GM19324 (cell line): ENCODE measurements around the gene TMEM204.

Source experiments
- ATAC-seq: cut with Tn5 transposase; IDR thresholded peaks from one replicate; pipeline ENCODE4 v1.9.1; 2021; ENCODE audit warnings: mild to moderate bottlenecking, moderate library complexity; ENCODE audit not compliant: unreplicated experiment, low FRiP score

TMEM204 gene

GRCh38 chr16:1518626-1519135 lies 14.8 kb upstream of the TMEM204 start:
- no peak for ATAC-seq

GRCh38 chr16:1519831-1520230 lies 13.6 kb upstream of the TMEM204 start:
- no peak for ATAC-seq

GRCh38 chr16:1520461-1520860 lies 13.0 kb upstream of the TMEM204 start:
- ATAC-seq, result no peak

GRCh38 chr16:1523581-1524245 lies 9.8 kb upstream of the TMEM204 start:
- no peak for ATAC-seq

GRCh38 chr16:1524366-1524765 lies 9.1 kb upstream of the TMEM204 start:
- ATAC-seq, result no peak

GRCh38 chr16:1525871-1526607 lies 7.4 kb upstream of the TMEM204 start:
- ATAC-seq, result no peak

GRCh38 chr16:1526608-1527555 lies 6.6 kb upstream of the TMEM204 start:
- ATAC-seq, result no peak

- ATAC-seq, result no peak
These were observed 5.3 kb upstream of the TMEM204 start for GRCh38 chr16:1527836-1528811.

GRCh38 chr16:1528921-1529537 lies 4.4 kb upstream of the TMEM204 start:
- ATAC-seq, result no peak

GRCh38 chr16:1530349-1530882 lies 3.0 kb upstream of the TMEM204 start:
- ATAC-seq, result no peak

- no peak for ATAC-seq
These were observed 2.4 kb upstream of the TMEM204 start for GRCh38 chr16:1530883-1531637.

GRCh38 chr16:1531638-1531910 lies 1.9 kb upstream of the TMEM204 start:
- ATAC-seq, result no peak

GRCh38 chr16:1532081-1532760 lies 1.2 kb upstream of the TMEM204 start:
- no peak for ATAC-seq

- ATAC-seq, result no peak
These were observed 695 bp upstream of the TMEM204 start for GRCh38 chr16:1532771-1533170.

- ATAC-seq, result no peak
These were observed 855 bp downstream of the TMEM204 start for GRCh38 chr16:1534021-1535020.

GRCh38 chr16:1535391-1536291 lies 2.2 kb downstream of the TMEM204 start:
- ATAC-seq, result no peak
